ENCODE measurements around the gene RANBP9.

The RANBP9 gene

DNA sequence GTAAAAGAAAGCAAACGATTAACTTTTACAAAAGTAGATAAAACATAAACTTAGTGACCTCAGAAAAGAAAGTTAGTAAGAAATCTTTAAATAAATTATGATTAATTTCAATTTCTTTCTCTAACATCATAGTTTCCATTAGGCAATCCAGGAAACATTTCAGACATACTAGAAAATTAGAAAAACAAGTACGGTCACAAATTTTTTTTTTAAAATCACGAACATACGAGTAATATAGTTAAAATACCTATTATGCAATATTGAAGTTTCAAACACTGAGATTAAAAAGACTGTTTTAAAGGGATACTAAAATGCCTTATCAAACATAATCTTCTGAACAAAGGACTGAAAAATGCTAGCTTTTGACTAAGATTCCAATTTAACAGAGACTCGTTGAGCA is 70.3 kb downstream of the RANBP9 start:
- no peak for DNase-seq

DNA sequence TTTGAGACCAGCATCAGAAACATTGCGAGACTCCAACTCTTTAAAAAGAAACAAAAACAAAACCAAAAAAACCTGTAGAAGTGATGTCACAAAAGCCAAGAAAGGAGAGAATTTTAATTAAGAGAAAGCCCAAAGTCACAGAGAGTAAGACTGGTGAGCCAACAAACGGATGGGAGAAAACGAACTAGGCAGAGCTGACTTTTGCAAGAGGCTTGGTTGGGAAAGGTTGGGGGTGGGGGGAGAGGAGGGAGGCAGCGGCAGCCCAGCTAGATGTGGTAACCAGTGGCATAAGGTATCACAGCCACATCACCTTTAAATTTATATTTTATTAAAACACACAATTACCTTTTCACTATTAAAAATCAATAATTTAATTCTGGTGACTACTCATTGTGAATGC is 73.0 kb downstream of the RANBP9 start:
- DNase-seq: no peak

DNA sequence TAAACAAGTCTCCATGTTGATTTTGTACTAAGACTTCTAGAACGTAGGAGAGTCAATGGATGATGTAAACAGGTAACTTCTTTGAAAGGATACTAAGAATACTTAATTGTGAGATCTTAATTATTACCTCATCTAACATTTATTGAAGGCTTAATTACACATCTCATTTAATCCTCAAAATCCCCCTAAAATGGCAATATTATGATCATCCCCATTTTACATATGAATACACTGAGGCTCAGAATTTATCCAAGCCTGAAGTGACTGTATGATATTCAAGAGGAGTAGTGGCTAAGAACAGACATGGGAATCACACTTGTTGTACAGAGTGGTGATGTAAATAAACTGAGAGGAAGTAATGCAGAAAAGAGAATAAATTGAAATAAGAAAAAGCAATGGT is 73.6 kb downstream of the RANBP9 start:
- no peak for DNase-seq

DNA sequence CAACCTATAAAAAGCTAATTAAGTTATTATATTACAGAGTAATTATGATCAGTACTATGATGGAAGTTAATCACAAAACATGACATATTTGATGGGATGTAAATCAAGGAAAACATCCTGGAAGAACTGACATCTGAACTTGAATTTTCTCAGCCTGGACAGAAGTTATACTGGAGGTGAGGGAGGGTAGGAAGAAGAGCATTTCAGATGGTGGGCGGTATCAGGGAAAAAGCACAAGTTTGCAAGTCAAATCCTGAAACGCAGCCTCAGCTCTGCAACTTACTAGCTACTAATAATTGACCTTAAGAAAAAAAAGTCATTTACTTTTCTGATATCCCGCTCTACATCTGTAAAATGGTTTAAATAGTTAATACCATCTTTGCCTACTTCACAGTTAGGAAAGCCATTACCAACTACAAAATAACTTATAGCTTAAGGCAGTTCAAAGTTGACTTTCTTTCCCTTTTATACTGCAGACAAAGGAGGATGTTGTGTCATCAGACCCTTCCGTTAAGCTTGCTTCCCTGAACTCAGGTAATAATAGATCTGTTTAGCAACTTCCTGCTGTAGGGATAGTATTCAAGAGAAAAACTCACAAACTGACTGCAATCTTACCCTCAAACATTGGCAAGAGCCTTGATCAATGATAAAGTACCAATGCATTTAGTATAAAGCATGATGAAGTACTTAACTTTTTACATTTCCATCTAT is 75.5 kb downstream of the RANBP9 start:
- DNase-seq: no peak

DNA sequence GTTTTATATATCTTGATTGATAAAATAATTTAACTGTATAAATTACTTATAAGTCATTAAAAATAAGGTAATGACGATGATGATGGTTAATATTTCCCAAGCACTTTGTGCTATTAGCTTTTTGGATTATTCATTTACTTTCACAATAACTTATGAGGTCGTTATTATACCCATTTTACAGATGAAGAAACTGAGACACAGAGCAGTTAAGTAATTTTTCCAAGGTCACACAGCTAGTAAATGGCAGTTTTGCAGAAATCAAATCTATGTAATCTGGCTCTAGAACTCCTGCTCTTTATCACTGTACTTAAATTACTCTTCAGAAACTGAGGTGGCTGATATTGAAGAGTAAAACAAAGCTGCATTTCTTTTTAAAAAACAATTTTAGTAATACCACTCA is 78.3 kb downstream of the RANBP9 start:
- no peak for DNase-seq

DNA sequence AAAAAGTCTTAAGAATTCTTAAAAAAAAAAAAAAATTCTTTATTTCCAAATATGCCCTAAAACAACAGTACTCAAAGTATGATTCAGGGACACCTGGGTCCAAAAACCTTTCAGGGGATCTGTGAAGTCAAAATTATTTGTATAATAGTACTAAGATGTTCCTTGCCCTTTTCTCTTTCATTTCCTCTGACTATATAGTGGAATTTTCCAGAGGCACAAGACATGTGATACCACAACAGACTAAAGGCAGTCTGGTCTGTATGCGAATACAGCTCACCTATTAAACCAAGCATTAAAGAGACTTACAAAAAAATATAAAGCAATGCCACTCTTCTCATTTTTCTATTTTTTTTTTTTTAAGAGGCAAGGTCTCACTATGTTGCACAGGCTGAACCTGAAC is 81.1 kb downstream of the RANBP9 start:
- DNase-seq: no peak

DNA sequence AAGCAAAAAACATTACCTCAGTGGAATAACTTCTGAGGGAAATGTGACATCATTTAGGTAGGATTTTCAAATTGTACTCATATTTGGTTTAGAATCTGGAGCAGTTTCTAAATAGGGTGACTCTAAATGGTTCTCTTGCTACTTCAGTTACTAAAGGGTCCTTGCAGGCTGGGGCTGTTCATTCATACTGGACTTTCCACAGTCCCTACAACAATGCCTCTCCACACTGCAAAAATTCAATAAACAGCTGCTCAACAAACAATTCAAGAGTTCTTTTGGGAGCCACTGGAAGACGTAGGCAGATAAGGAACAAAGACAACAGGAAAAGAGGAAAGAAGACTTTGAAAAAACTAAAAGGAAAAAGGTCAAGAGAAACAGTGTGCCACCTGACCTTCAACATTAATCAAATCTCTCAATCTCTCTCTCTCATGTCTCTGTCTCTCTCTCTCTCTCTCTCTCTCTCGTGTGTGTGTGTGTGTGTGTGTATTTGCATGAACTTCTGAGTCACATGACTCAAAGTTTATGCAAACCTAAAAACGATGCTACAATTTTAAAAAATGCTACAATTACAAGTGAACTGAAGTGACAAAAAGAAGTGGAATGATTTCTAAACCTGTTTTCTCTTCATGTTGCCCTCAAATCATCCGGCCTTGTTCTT is 82.0 kb downstream of the RANBP9 start:
- DNase-seq: no peak

DNA sequence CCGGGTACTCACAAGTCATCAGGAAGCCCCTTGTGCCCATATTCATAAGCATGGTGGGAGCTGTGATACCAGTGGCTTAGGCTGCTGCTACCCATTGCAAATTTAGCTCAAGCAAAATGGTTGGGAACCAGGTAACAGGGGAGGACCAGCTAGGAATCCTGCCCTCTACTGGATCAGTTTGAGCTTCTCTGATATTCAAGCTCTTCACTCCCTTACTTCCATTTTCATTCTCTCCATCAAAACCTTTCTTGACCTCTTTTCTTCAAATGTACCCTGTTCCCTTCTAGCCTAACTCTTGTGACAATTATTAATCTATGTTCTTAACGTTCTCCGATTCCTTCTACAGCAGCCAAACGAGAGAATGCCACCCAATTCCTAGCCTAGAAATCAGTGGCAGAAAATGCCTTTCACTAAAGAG is 86.8 kb downstream of the RANBP9 start:
- peak; percentile 71 for DNase-seq

DNA sequence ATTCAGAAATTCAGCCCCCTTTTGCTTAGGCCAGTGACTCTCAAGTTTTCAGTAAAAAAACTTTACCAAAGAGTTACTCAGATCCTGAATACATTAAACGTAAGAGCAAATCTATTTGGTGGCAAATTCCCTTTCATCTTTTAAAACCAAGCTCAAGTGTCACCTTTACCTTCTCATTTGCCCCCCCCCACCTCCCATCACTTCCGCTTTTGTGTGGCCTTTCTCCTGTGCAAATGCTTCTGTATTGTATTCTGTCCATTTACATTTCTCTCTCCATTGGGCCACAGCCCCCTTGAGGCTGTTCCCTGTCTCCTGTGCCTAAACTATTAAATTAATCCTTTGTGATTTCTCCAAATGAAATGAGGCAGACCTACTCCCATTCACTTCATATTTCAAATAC is 94.6 kb downstream of the RANBP9 start:
- no peak for DNase-seq

DNA sequence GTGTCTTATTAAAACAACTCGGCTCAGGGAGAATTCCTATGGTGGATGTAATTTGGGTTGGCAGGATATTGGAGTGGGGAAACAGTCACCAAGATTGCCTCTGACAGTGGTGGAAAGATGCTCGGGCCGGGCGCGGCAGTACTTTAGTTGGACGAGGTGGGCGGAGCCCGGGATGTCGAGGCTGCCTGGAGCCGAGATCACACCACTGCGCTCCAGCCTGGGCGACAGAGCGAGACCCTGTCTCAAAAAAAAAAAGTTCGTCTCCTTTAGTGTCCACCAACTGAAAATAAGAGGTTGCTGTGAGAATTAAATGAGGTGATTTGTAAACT is 95.9 kb downstream of the RANBP9 start:
- DNase-seq: peak; percentile 54

DNA sequence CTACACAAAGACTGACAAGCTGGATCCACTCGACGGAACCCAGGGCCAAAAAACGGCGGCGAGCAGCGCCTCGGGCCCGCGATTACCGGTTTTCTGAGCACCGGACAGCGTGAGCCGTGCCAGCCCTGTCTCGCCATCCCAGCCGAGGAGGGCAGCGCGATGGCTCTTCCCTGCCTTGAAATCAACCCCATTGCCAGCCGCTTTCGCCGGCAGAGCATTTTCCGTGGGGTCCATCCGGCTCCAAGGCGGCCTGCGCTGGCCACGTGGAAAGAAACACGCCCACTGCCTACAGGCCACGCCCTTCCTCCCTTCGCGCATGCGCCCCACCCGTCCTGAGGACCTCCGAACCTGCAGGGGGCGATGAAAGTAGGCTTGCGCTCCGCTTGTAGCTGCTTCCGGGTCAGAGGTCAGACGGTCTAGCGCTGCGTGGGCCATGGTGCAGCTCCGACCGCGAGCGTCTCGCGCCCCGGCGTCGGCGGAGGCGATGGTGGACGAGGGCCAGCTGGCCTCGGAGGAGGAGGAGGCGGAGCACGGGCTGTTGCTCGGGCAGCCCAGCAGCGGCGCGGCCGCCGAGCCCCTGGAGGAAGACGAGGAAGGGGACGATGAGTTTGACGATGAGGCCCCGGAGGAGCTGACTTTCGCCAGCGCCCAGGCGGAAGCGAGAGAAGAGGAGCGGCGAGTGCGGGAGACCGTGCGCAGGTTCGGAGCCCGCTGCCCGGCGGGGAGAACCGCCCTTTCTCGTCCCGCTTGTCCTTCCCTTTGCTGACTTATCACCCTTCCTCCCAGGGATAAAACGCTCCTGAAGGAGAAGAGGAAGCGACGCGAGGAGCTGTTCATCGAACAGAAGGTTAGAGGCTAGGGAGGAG is 96.5 kb downstream of the RANBP9 start, which contains the start of gene NOL7:
TSS of gene NOL7 (plus strand) at position 410 of the 866 bp plus-strand sequence. CDS start at position 434, 24 bp downstream.
- peak; percentile 97 for DNase-seq

DNA sequence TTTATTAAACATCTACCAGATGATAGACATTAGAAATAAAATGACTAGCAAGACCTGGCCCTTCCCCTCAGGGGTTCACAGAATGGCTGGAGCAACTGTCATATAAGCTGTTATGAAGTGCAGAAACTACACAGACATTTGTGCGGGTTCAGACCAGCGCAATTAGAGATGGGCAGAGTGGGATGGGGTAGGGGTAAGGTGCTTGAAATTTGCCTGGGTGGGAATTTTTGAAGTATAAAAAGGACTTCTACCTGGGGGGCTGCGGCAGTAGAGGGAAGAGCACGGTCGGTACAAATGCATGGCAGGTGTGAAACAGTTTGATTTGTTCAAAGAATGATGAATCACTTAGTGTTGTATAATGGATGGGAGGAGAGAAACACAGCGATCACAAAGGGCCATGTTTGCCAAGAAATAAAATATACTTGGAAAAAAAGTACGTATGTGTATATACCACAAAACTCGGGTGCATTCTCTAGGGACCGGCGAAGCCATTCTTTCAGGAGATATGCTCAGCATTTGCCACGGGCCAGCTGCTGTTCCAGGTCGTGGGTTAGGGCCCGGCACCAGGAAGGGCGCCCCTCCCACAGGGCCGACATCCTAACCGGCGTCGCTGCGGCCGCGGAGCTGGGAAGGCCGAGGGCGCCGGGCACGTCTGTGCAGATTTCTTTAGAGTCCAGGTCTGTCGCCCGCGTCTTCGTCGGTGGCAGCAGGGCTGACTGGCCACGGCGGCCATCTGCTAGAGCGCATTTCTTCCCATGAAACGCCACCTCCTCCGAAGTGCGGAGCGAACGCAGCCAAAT is 97.3 kb downstream of the RANBP9 start:
- peak; percentile 29 for DNase-seq

DNA sequence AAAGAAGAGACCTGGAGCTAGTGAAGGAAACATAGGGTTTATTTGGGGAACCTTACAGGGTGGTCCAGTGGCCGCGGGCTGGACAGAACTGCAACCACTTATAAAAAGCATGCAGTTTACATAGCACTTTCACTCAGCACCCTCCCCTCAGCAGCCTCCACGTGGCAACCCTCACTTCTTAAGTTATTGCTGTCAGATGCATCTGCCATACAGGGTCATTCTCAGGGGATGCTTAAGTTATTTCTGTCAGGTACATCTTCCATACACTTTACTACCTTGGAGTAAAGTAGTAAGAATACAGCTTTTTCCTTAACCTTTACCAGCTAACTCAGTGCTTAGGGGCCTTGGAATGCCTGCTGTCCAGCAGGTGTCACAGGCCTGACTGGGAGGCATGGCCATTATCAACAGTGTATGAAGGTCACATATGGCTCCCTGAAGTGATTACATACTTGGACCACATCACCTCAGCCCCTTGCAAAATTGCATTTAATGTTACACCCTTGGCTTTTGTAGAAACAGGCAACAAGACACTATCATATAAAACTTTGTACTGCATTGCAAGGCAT is 98.5 kb downstream of the RANBP9 start:
- no peak for DNase-seq

DNA sequence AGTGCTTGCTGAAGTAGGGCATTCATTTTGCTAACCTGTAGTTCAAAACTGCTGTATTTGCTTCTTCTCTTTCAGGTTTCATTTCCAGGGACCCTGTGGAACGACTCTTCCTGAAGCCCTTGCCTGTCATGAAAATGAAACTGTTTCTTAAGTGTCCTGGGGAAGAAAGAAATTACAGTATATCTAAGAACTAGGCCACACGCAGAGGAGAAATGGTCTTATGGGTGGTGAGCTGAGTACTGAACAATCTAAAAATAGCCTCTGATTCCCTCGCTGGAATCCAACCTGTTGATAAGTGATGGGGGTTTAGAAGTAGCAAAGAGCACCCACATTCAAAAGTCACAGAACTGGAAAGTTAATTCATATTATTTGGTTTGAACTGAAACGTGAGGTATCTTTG is 99.9 kb downstream of the RANBP9 start:
- DNase-seq: no peak

DNA sequence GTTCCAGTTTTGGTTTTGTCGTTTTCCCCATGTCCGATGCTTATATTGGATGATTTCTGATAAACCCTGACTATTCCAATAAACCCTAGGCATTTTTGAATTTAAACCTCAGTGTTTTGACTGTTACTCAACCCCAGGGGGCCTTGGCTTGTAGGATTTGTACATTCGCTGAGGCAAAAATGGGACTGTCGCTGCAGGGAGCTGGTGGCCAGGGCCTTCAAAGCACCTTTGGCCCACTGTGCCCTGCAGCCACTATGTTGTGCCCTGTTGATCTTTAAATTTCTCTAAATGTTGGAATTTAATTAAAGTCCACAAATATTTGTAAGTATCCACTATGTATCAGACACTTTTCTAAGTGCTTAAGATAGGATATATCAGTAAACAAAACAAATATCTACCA is 106.0 kb downstream of the RANBP9 start:
- no peak for DNase-seq

DNA sequence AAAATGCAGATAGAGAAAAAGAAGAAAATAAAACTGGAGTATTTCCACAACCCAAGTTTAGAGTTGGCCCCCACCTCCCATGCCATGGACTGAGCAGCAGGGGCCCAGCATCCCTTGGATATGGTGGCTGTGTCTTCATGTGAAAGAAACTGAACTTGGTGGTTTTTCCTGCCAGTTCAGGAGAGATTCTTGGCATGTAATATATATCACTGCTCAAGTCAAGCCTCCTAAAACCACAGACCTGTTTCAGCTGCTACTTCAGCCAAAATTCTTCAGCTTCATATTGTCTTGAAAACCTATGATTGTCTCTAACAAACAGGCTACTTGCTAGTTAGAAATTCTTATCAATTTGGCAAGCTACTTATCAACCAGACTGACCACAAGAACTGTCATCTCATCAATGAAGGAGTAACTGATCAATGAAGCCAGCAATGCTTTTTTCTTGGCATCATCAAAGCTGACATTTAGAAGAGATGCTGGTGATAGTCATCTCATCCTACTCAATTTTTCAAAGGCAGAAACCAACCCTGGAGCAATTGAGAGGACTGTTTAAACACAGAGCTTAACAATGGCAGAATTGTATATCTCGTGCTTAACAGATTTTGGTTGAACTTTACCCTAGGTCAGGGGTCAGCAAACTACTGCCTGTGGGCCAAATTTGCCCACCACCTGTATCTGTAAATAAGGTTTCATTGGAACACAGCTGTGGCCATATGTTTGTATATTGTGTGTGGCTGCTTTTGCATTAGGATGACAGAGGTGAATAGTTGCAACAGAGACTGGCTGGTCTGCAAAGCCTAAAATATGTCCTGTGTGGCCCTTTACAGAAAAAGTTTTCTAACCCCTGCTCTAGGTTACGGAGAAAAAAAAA is 106.9 kb downstream of the RANBP9 start:
- DNase-seq: no peak

DNA sequence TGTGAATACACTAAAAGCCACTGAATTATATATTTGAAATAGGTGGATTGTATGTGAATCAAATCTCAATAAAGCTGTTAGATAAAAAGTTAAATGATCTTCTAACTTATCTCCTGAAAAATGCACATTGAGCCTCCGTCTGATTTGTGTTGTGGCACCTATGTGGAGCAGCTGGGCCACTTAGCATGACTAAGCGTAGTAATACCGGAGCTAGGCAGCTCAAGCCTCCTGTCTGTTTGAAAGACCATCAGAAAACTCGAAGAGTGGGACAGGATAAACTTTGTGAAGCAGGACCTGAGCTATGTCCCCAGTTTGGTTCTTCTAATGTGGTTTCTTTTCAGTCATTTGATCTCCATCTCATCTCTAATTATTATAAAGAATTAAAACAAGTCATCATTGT is 107.5 kb downstream of the RANBP9 start:
- no peak for DNase-seq

DNA sequence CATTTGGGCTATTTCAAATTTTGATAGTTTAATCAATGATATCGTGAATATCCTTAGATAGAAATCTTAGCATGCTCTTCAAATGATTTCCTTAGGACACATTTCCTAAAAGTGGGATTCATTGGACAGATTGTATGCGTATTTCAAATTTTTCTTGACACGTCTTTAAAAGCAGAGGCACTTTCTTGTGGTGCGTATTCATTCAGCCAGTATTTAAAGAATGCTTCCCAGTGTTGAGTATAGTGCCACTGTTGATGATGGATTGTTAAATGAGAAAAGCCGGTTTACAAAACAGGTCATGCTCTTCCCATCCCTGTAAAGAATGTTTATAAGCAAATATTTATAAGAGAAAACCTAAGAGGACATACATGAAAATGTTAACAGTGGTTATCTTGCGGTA is 111.6 kb downstream of the RANBP9 start:
- DNase-seq: no peak

DNA sequence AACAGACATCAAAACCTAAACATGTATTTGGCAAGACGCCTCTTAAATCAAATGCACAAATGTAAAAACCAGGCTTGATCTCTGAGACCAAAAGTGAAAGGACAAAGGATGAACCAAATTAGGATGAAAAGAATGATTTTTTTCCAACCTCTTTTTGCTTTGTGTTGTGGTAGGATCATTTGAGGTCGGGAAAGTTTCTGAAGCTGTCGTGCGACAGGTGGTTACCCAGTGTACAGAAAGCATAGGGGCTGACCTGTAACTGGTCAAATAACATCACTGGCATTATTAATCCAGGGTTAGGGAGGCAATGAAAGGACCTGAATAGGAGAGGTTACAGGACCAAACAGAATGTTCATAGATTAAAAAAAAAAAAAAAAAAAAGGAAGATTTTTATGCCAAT is 114.6 kb downstream of the RANBP9 start:
- no peak for DNase-seq

DNA sequence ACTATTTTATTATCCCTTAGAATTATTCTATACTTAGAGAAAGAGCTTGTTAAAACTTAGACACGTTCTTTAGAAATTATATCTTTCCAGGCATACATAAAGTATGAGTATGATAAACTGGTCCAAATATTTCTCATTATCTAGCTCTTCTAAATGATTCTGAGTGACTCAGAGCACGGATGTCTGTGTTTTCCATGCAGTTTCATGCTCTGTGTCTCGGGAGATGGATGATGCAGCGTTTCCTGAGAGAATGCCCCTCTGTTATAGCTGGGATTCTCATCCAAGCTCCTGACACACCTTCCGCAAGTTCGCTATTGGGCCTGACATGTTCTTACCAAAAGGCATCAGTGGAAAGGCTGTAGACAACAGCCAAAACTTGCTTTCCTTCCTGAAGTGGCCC is 117.9 kb downstream of the RANBP9 start:
- no peak for DNase-seq

DNA sequence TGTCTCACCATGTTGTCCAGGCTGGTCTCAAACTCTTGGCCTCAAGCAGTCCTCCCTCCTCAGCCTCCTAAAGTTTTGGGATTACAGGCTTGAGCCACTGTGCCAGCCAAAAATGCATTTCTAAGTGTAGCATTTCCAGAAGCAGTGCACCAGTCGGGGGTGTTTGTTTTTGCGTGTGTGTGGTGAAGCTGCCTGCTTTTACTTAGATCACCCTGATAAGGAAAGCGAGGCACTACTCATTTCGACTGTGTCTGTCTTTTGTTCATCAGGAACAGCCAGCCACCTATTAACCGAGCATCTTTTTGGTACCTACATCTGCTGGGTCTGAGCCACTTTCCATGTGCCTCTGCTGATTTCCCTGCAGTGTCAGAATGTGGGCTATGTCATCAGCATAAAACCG is 118.5 kb downstream of the RANBP9 start:
- DNase-seq: no peak
